ENCODE results near the gene ASZ1. TPM values are rescaled to one million over a fixed set of nuclear protein-coding genes. Genes with fewer than 3 reads are reported as not detected.

Gene ASZ1
- total RNA-seq, 1 donor from 2014 or later = not detected

- DNase-seq (ENCODE audit: low read depth in 2 of 2) = no peak
Measured at GRCh38 chr7:117402109-117402508, 25.2 kb downstream of the ASZ1 start.

GRCh38 chr7:117401293-117402002, 25.8 kb downstream of the ASZ1 start:
- no peak for DNase-seq (ENCODE audit: low read depth in 2 of 2)

GRCh38 chr7:117399820-117400422, 27.4 kb downstream of the ASZ1 start:
- no peak for DNase-seq (ENCODE audit: low read depth in 2 of 2)

GRCh38 chr7:117395743-117396142, 31.6 kb downstream of the ASZ1 start:
- no peak for DNase-seq (ENCODE audit: low read depth in 2 of 2)

GRCh38 chr7:117393781-117394180, 33.5 kb downstream of the ASZ1 start:
- no peak for DNase-seq (ENCODE audit: low read depth in 2 of 2)

- DNase-seq (ENCODE audit: low read depth in 2 of 2) = no peak
Measured at GRCh38 chr7:117389871-117390270, 37.4 kb downstream of the ASZ1 start.

- peak in 1 of 2 donors; percentile 5 for DNase-seq (ENCODE audit: low read depth in 2 of 2)
Measured at GRCh38 chr7:117386110-117386706, 41.1 kb downstream of the ASZ1 start.

- peak; percentile 37 to 44 for DNase-seq (ENCODE audit: low read depth in 2 of 2)
Measured at GRCh38 chr7:117385363-117386109, 41.8 kb downstream of the ASZ1 start.

GRCh38 chr7:117384688-117385362, 42.5 kb downstream of the ASZ1 start:
- no peak for DNase-seq (ENCODE audit: low read depth in 2 of 2)

GRCh38 chr7:117383483-117384189, 43.7 kb downstream of the ASZ1 start:
- no peak for DNase-seq (ENCODE audit: low read depth in 2 of 2)

- no peak for DNase-seq (ENCODE audit: low read depth in 2 of 2)
Measured at GRCh38 chr7:117383046-117383445, 44.2 kb downstream of the ASZ1 start.

GRCh38 chr7:117381362-117381761, 45.9 kb downstream of the ASZ1 start:
- DNase-seq (ENCODE audit: low read depth in 2 of 2) = no peak

GRCh38 chr7:117375380-117375779, 51.9 kb downstream of the ASZ1 start:
- peak in 1 of 2 donors; percentile 3 for DNase-seq (ENCODE audit: low read depth in 2 of 2)

GRCh38 chr7:117372073-117372472, 55.2 kb downstream of the ASZ1 start:
- DNase-seq (ENCODE audit: low read depth in 2 of 2) = no peak

- DNase-seq (ENCODE audit: low read depth in 2 of 2) = no peak
Measured at GRCh38 chr7:117364339-117365080, 62.8 kb downstream of the ASZ1 start.

- DNase-seq (ENCODE audit: low read depth in 2 of 2) = no peak
Measured at GRCh38 chr7:117362294-117362888, 64.9 kb downstream of the ASZ1 start.

- no peak for DNase-seq (ENCODE audit: low read depth in 2 of 2)
Measured at GRCh38 chr7:117350027-117350426, 77.3 kb downstream of the ASZ1 start.

- DNase-seq (ENCODE audit: low read depth in 2 of 2) = no peak
Measured at GRCh38 chr7:117349570-117349969, 77.7 kb downstream of the ASZ1 start.

- no peak for DNase-seq (ENCODE audit: low read depth in 2 of 2)
Measured at GRCh38 chr7:117347962-117348672, 79.2 kb downstream of the ASZ1 start.
